IMR-90 (cell line): ENCODE data around the gene CAT. TPM values are rescaled to one million over a fixed set of nuclear protein-coding genes. Genes with fewer than 3 reads are reported as not detected.

Source experiments
- ATAC-seq: fragments of 200-7000 bp; cut with Tn5 transposase; 2 replicates; pipeline ENCODE4 v1.9.1; 2020; ENCODE audit warnings: low read depth, mild to moderate bottlenecking, moderate library complexity
- BruUV-seq: library from RNA; stranded (reverse); fragments of 400-500 nt; replicated peaks from 2 replicates; lab custom pipeline; 2021; lab: Mats Ljungman, UMichigan
- CTCF ChIA-PET: fragments of 300-600 bp; formaldehyde crosslinking; extraction: SDS; loops from one replicate; lab custom pipeline; 2021; ENCODE audit warnings: antibody characterized with exemption; lab: Yijun Ruan, JAX
- POLR2A ChIA-PET: fragments of 300-600 bp; sonication (Branson Sonifier 250); formaldehyde crosslinking; loops from one replicate; lab custom pipeline; 2022; ENCODE audit warnings: antibody characterized with exemption; ENCODE audit not compliant: unreplicated experiment; lab: Charles Lee
- DNase-seq: peaks from one replicate; pipeline ENCODE4 v3.0.0; 2013
- H2AFZ ChIP-seq: replicated peaks from 2 replicates; pipeline ENCODE3; 2013; ENCODE audit warnings: low read length, mild to moderate bottlenecking; ENCODE audit not compliant: poor library complexity
- H2AK5ac ChIP-seq: 2 replicates; pipeline ENCODE4 v1.6.1; 2013; ENCODE audit warnings: low read depth, low read length, inconsistent platforms
- H2AK9ac ChIP-seq: replicated peaks from 2 replicates; pipeline ENCODE3; 2013; ENCODE audit warnings: mild to moderate bottlenecking, low read depth, low read length, moderate library complexity; ENCODE audit not compliant: poor library complexity
- H2BK120ac ChIP-seq: 2 replicates; pipeline ENCODE4 v1.6.1; 2013; ENCODE audit warnings: low read depth, low read length, inconsistent platforms
- H2BK15ac ChIP-seq: 3 replicates; pipeline ENCODE4 v1.6.1; 2013; ENCODE audit warnings: low read depth, low read length, inconsistent platforms
- H2BK20ac ChIP-seq: 2 replicates; pipeline ENCODE4 v1.6.1; 2013; ENCODE audit warnings: low read depth, mild to moderate bottlenecking, inconsistent platforms, low read length, moderate library complexity
- H2BK5ac ChIP-seq: 2 replicates; pipeline ENCODE4 v1.6.1; 2013; ENCODE audit warnings: mild to moderate bottlenecking, low read depth, low read length, inconsistent platforms; ENCODE audit not compliant: poor library complexity, severe bottlenecking
- H3K14ac ChIP-seq: replicated peaks from 2 replicates; pipeline ENCODE4 v1.6.1; 2013; ENCODE audit warnings: low read depth, low read length, inconsistent platforms
- H3K18ac ChIP-seq: 2 replicates; pipeline ENCODE4 v1.6.1; 2013; ENCODE audit warnings: low read depth, low read length, control low read depth
- H3K23ac ChIP-seq: 2 replicates; pipeline ENCODE4 v1.6.1; 2013; ENCODE audit warnings: low read depth, low read length, inconsistent platforms
- H3K27ac ChIP-seq: 2 replicates; pipeline ENCODE4 v1.5.1; 2013; ENCODE audit warnings: mild to moderate bottlenecking, control low read depth, low read length; ENCODE audit not compliant: insufficient read depth
- H3K27me3 ChIP-seq: 2 replicates; pipeline ENCODE4 v1.6.1; 2013; ENCODE audit warnings: low read length; ENCODE audit not compliant: control insufficient read depth, insufficient read depth
- H3K36me3 ChIP-seq: 2 replicates; pipeline ENCODE4 v1.6.1; 2013; ENCODE audit warnings: low read length, mixed read lengths; ENCODE audit not compliant: control insufficient read depth, insufficient read depth
- H3K4ac ChIP-seq: 2 replicates; pipeline ENCODE4 v1.6.1; 2013; ENCODE audit warnings: low read depth, low read length, inconsistent platforms
- H3K4me1 ChIP-seq: 2 replicates; pipeline ENCODE4 v1.6.1; 2013; ENCODE audit warnings: low read length, mixed read lengths; ENCODE audit not compliant: control insufficient read depth, insufficient read depth
- H3K4me2 ChIP-seq: 2 replicates; pipeline ENCODE4 v1.6.1; 2013; ENCODE audit warnings: low read depth, mild to moderate bottlenecking, control low read depth, low read length, moderate library complexity
- H3K4me3 ChIP-seq: 2 replicates; pipeline ENCODE4 v1.5.1; 2013; ENCODE audit warnings: low read depth, mild to moderate bottlenecking, control low read depth, low read length, moderate library complexity; ENCODE audit not compliant: insufficient read depth
- H3K56ac ChIP-seq: 2 replicates; pipeline ENCODE4 v1.6.1; 2013; ENCODE audit warnings: low read length, inconsistent platforms; ENCODE audit not compliant: insufficient read depth; ENCODE audit errors: extremely low read depth
- H3K79me1 ChIP-seq, 2 experiments: 2 replicates each; pipeline ENCODE4 v1.6.1; 2013; ENCODE audit warnings: low read length in 2 of 2, inconsistent platforms in 1 of 2, low read depth in 1 of 2
- H3K9ac ChIP-seq: 2 replicates; pipeline ENCODE4 v1.6.1; 2013; ENCODE audit warnings: low read depth, low read length, control low read depth
- H3K9me1 ChIP-seq: 2 replicates; pipeline ENCODE4 v1.6.1; 2013; ENCODE audit warnings: low read length, inconsistent platforms; ENCODE audit not compliant: insufficient read depth
- H3K9me3 ChIP-seq: 2 replicates; pipeline ENCODE4 v1.6.1; 2013; ENCODE audit warnings: low read length; ENCODE audit not compliant: control insufficient read depth, insufficient read depth
- H4K20me1 ChIP-seq: 2 replicates; pipeline ENCODE4 v1.6.1; 2013; ENCODE audit warnings: low read length, inconsistent platforms; ENCODE audit not compliant: insufficient read depth
- H4K5ac ChIP-seq: 2 replicates; pipeline ENCODE4 v1.6.1; 2013; ENCODE audit warnings: mild to moderate bottlenecking, low read depth, low read length, control low read depth
- H4K8ac ChIP-seq, 2 experiments: 2 replicates each; pipeline ENCODE4 v1.6.1; 2013; ENCODE audit warnings: low read depth in 2 of 2, low read length in 2 of 2, control low read depth in 1 of 2, inconsistent platforms in 1 of 2
- H4K91ac ChIP-seq: 2 replicates; pipeline ENCODE4 v1.6.1; 2013; ENCODE audit warnings: low read depth, low read length, inconsistent platforms; ENCODE audit not compliant: insufficient read depth
- BHLHE40 ChIP-seq: fragments of 150-350 bp; IDR thresholded peaks from 2 replicates; pipeline ENCODE4 v1.6.1; 2016; ENCODE audit warnings: mild to moderate bottlenecking, low read depth, low read length
- CEBPB ChIP-seq: IDR thresholded peaks from 2 replicates; pipeline ENCODE4 v1.6.1; 2012; ENCODE audit warnings: low read depth, low read length, improper control_type of control experiment
- CHD1 ChIP-seq: IDR thresholded peaks from 2 replicates; pipeline ENCODE4 v1.6.1; 2012; ENCODE audit warnings: low read depth, low read length, improper control_type of control experiment
- CTCF ChIP-seq: conservative IDR thresholded peaks from 2 replicates; pipeline ENCODE4 v1.5.1; 2012; ENCODE audit warnings: mild to moderate bottlenecking, low read depth, low read length, improper control_type of control experiment
- ELK1 ChIP-seq: fragments of 150-350 bp; IDR thresholded peaks from 2 replicates; pipeline ENCODE4 v1.6.1; 2016; ENCODE audit warnings: low read depth, mild to moderate bottlenecking, low read length, moderate library complexity, borderline replicate concordance
- FOS ChIP-seq: fragments of 150-350 bp; IDR thresholded peaks from 2 replicates; pipeline ENCODE4 v1.6.1; 2016; ENCODE audit warnings: low read depth, low read length
- MAFK ChIP-seq: IDR thresholded peaks from 2 replicates; pipeline ENCODE4 v1.6.1; 2012; ENCODE audit warnings: low read depth, low read length, improper control_type of control experiment
- MAZ ChIP-seq: IDR thresholded peaks from 2 replicates; pipeline ENCODE4 v1.6.1; 2012; ENCODE audit warnings: low read depth, mild to moderate bottlenecking, low read length, improper control_type of control experiment, moderate library complexity, borderline replicate concordance
- MXI1 ChIP-seq: IDR thresholded peaks from 2 replicates; pipeline ENCODE4 v1.6.1; 2012; ENCODE audit warnings: low read depth, mild to moderate bottlenecking, low read length, moderate library complexity, borderline replicate concordance
- NFE2L2 ChIP-seq: fragments of 150-350 bp; IDR thresholded peaks from 2 replicates; pipeline ENCODE4 v1.6.1; 2016; ENCODE audit warnings: low read depth, mild to moderate bottlenecking, low read length
- POLR2A ChIP-seq: IDR thresholded peaks from 2 replicates; pipeline ENCODE4 v1.6.1; 2012; ENCODE audit warnings: mild to moderate bottlenecking, low read depth, low read length
- RAD21 ChIP-seq: IDR thresholded peaks from 2 replicates; pipeline ENCODE4 v1.6.1; 2012; ENCODE audit warnings: low read length, improper control_type of control experiment
- RCOR1 ChIP-seq: IDR thresholded peaks from 2 replicates; pipeline ENCODE4 v1.6.1; 2012; ENCODE audit warnings: mild to moderate bottlenecking, low read length, improper control_type of control experiment; ENCODE audit not compliant: insufficient replicate concordance
- RFX5 ChIP-seq: IDR thresholded peaks from 2 replicates; pipeline ENCODE4 v1.8.0; 2012; ENCODE audit warnings: low read depth, mild to moderate bottlenecking, low read length, moderate library complexity
- SMC3 ChIP-seq: fragments of 150-350 bp; IDR thresholded peaks from 2 replicates; pipeline ENCODE4 v1.6.1; 2016; ENCODE audit warnings: low read depth, mild to moderate bottlenecking, antibody characterized with exemption, low read length, moderate library complexity
- WGBS, 2 experiments: methylation state at CpG; one replicate each; pipeline versions ENCODE4 v1.1.5 to v1.1.7; 2013; ENCODE audit warnings: missing lambda C conversion rate in 2 of 2; ENCODE audit not compliant: insufficient read length in 1 of 2; ENCODE audit errors: extremely low coverage in 2 of 2; 5-methylcytosine and 5-hydroxymethylcytosine counted together
- dilution Hi-C: fragments of 300-500 bp; cut with HindIII; formaldehyde crosslinking; loops from one replicate; pipeline ENCODE4 v1.14.3; 2018; ENCODE audit warnings: low sequenced_read_pairs; ENCODE audit not compliant: unreplicated experiment
- in situ Hi-C: fragments of 300-500 bp; cut with MboI; formaldehyde crosslinking; loops from 3 replicates; pipeline ENCODE4 v1.14.3; 2019; ENCODE audit warnings: low sequenced_read_pairs, inconsistent platforms, mixed read lengths
- intact Hi-C: fragments of 100-400 bp; cut with micrococcal nuclease; formaldehyde crosslinking; loops from 2 replicates; pipeline ENCODE4 v1.10.0; 2022
- polyA plus RNA-seq, 3 experiments: library from polyadenylated mRNA; depleted of rRNA; stranded (reverse); fragments of >200 nt; gene quantifications; 2 replicates each; pipeline ENCODE4 v1.2.3, GENCODE V29; 2012; ENCODE audit warnings: low replicate concordance in 1 of 3
- total RNA-seq: library from RNA; depleted of rRNA; stranded (reverse); fragments of >200 nt; gene quantifications from 2 replicates; pipeline ENCODE4 v1.2.3, GENCODE V29; 2012

CAT gene
- total and polyA plus RNA-seq, 2 of the 4 experiments (the other 2 are of a cell fraction), result 52.5 to 80.5 TPM

DNA sequence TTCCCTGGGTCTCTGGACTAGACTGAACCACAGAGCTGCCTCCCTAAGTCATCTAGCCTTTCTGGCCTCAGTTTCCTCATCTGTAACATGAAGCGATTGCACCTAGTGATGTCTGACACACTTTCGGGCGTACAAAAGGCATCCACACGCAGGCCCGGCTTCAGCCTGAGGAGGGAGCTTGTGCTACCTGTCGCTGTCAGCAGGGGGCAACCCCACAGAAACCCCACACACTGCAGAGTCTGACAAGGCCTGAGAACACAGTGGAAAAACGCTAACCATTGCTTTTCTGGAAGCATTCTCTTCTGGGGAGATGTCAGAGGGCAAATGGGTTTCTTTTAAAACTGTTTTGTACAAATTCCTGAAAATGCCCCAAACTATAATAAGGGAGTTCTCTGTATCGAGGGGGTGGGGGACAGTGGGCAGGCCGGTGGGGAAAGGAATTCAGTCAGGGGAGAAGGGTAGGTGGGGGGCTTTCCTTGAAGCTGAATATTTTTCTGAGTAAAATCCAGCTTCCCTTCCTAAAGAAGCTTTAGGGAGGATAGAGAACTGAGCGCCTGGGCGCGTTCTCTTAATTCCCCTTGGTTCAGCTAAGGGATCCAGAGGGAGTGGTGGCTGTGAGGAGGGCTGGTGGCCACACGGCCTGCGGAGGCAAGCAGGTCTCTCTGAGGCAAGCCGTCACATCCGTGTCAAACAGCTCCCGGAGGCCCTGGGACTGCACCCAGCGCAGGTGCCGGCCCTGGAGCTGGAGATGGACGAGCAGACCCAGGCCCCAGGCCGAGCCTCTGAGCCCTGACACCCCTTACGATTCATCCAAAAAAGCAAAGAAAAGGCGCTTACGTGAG lies 74.3 kb downstream of the CAT start:
- H2BK15ac ChIP-seq, result no peak overlapping the region
- no peaks in the 10 kb centered on the region for H3K79me1 ChIP-seq
- no peaks in the 10 kb centered on the region for H4K20me1 ChIP-seq
- H3K4ac ChIP-seq, result no peak overlapping the region
- intact Hi-C loops, result loop anchor here (1.0 kb wide), 1 partner anchor 378 kb away; no protein-coding TSS in a partner anchor
- no peak overlapping the region for H2BK20ac ChIP-seq
- H2AFZ ChIP-seq, result peak overlapping the region; percentile 44
- H3K4me3 ChIP-seq, result no peak overlapping the region
- H2BK120ac ChIP-seq, result no peak overlapping the region
- H4K8ac ChIP-seq, result no peak overlapping the region
- H2AK5ac ChIP-seq, result peak overlapping the region; percentile 44; the same call in 1 of the 2 replicates
- H3K18ac ChIP-seq, result no peak overlapping the region
- no peak for TF ChIP-seq MAFK
- no peak for TF ChIP-seq RFX5
- TF ChIP-seq RAD21, result peak; percentile 65
- no peak for TF ChIP-seq FOS
- TF ChIP-seq SMC3, result peak; percentile 76
- no peak for TF ChIP-seq MAZ
- TF ChIP-seq CEBPB, result no peak
- TF ChIP-seq CHD1, result no peak
- TF ChIP-seq BHLHE40, result no peak
- TF ChIP-seq NFE2L2, result no peak
- no peak for TF ChIP-seq MXI1
- no peak for TF ChIP-seq RCOR1
- TF ChIP-seq POLR2A, result no peak
- TF ChIP-seq CTCF, result peak; percentile 70
- no peak for TF ChIP-seq ELK1
- dilution Hi-C loops, result no loop called here
- H2AK9ac ChIP-seq, result no peak overlapping the region
- CTCF ChIA-PET, result interaction anchor here (0.6 to 2.1 kb wide), 5 partner anchors 13 to 663 kb away, joined by 3 to 7 read pairs (median 4); no protein-coding TSS in a partner anchor
- in situ Hi-C loops, result no loop called here
- DNase-seq (peak; percentile 54), ATAC-seq (peak; percentile 97)
- 78% methylated on average over 14 of the region's 24 CpGs; no CpG with 5 or more reads in 1 of the 2 experiments for WGBS, 2 experiments
- H3K9me3 ChIP-seq, result no peaks in the 10 kb centered on the region
- no peak overlapping the region for H3K14ac ChIP-seq
- no peak overlapping the region for H4K5ac ChIP-seq
- H3K56ac ChIP-seq, result no peak overlapping the region
- peaks cover 3% of the 10 kb centered on the region; the same call in 1 of the 2 replicates for H3K4me1 ChIP-seq
- peaks cover 13% of the 10 kb centered on the region for H3K27me3 ChIP-seq
- H3K4me2 ChIP-seq, result no peak overlapping the region
- H4K91ac ChIP-seq, result no peak overlapping the region
- POLR2A ChIA-PET, result no interaction called here
- H3K9me1 ChIP-seq, result peaks cover 4% of the 10 kb centered on the region
- H3K23ac ChIP-seq, result no peak overlapping the region
- H3K9ac ChIP-seq, result no peak overlapping the region
- no TSS peak for BruUV-seq
- no peaks in the 10 kb centered on the region for H3K36me3 ChIP-seq
- no peak overlapping the region for H2BK5ac ChIP-seq
- H3K27ac ChIP-seq, result no peak overlapping the region
